Measurements from ENCODE around the gene ISG20L2.

DNA sequence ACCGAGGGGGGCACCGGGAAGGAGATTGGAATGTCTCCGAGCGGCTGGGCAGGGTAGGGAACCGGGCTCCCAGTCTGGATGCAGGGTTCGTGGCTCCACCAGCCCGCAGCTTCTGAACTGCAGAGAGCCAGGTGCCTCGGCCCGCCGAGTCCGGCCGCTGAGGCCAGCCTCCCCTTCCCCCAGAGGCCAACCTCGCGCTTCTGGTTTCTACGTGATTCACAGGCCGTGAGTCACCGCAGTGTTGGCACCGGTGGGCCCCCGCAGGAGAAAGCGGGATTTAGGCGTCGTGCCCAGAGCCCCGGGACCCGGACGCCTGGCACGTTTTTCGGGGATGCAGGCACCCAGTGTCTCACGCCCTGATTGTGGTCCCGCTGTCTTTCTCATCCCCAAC lies 23.6 kb downstream of the ISG20L2 start:
- TF ChIP-seq, protein P1, sequence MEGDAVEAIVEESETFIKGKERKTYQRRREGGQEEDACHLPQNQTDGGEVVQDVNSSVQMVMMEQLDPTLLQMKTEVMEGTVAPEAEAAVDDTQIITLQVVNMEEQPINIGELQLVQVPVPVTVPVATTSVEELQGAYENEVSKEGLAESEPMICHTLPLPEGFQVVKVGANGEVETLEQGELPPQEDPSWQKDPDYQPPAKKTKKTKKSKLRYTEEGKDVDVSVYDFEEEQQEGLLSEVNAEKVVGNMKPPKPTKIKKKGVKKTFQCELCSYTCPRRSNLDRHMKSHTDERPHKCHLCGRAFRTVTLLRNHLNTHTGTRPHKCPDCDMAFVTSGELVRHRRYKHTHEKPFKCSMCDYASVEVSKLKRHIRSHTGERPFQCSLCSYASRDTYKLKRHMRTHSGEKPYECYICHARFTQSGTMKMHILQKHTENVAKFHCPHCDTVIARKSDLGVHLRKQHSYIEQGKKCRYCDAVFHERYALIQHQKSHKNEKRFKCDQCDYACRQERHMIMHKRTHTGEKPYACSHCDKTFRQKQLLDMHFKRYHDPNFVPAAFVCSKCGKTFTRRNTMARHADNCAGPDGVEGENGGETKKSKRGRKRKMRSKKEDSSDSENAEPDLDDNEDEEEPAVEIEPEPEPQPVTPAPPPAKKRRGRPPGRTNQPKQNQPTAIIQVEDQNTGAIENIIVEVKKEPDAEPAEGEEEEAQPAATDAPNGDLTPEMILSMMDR (IDR thresholded peaks at IDR 0.05; ENCODE audit: poor library complexity): no peak
- no peak for TF ChIP-seq EZH2 (IDR thresholded peaks at IDR 0.05; ENCODE audit: borderline replicate concordance)
- no peak for TF ChIP-seq EZH2phosphoT487 (IDR thresholded peaks at IDR 0.05; ENCODE audit: low read depth, severe bottlenecking, unreplicated experiment)

Measured in hepatocyte (in vitro differentiated cells).